ENCODE results near the gene PKD1L1.
"Not testable (repeated sequence)": the region's sequence is repeated elsewhere in the genome, so short reads cannot be mapped to it uniquely, and the experiment has no call there.

PKD1L1 gene

GRCh38 chr7:47765373-47765979 lies 182.8 kb downstream of the PKD1L1 start:
- DNase-seq (ENCODE audit: low read depth): no peak

GRCh38 chr7:47764746-47765145 lies 183.5 kb downstream of the PKD1L1 start:
- DNase-seq (ENCODE audit: low read depth): no peak

- no peak for DNase-seq (ENCODE audit: low read depth)
These were observed 184.9 kb downstream of the PKD1L1 start for GRCh38 chr7:47763063-47763974.

- no peak for DNase-seq (ENCODE audit: low read depth)
These were observed 185.6 kb downstream of the PKD1L1 start for GRCh38 chr7:47762746-47763062.

GRCh38 chr7:47762207-47762606 lies 186.1 kb downstream of the PKD1L1 start:
- no peak for DNase-seq (ENCODE audit: low read depth)

- no peak for DNase-seq (ENCODE audit: low read depth)
These were observed 189.1 kb downstream of the PKD1L1 start for GRCh38 chr7:47759056-47759706.

GRCh38 chr7:47758546-47758945 lies 189.7 kb downstream of the PKD1L1 start:
- no peak for DNase-seq (ENCODE audit: low read depth)

- no peak for DNase-seq (ENCODE audit: low read depth)
These were observed 190.3 kb downstream of the PKD1L1 start for GRCh38 chr7:47757921-47758411.

- DNase-seq (ENCODE audit: low read depth): no peak
These were observed 191.6 kb downstream of the PKD1L1 start for GRCh38 chr7:47756636-47757035.

- DNase-seq (ENCODE audit: low read depth): no peak
These were observed 193.0 kb downstream of the PKD1L1 start for GRCh38 chr7:47755248-47755647.

- not testable (repeated sequence) for DNase-seq (ENCODE audit: low read depth)
These were observed 196.5 kb downstream of the PKD1L1 start for GRCh38 chr7:47751724-47752123.

- no peak for DNase-seq (ENCODE audit: low read depth)
These were observed 197.2 kb downstream of the PKD1L1 start for GRCh38 chr7:47751043-47751442.

- no peak for DNase-seq (ENCODE audit: low read depth)
These were observed 200.2 kb downstream of the PKD1L1 start for GRCh38 chr7:47748041-47748440.

GRCh38 chr7:47747160-47747559 lies 201.1 kb downstream of the PKD1L1 start:
- DNase-seq (ENCODE audit: low read depth): no peak

GRCh38 chr7:47746468-47746867 lies 201.8 kb downstream of the PKD1L1 start:
- DNase-seq (ENCODE audit: low read depth): no peak

- no peak for DNase-seq (ENCODE audit: low read depth)
These were observed 203.4 kb downstream of the PKD1L1 start for GRCh38 chr7:47744883-47745282.

- DNase-seq (ENCODE audit: low read depth): no peak
These were observed 204.2 kb downstream of the PKD1L1 start for GRCh38 chr7:47743965-47744591.

GRCh38 chr7:47741984-47742383 lies 206.3 kb downstream of the PKD1L1 start:
- no peak for DNase-seq (ENCODE audit: low read depth)

- no peak for DNase-seq (ENCODE audit: low read depth)
These were observed 208.4 kb downstream of the PKD1L1 start for GRCh38 chr7:47739891-47740290.

- DNase-seq (ENCODE audit: low read depth): no peak
These were observed 208.9 kb downstream of the PKD1L1 start for GRCh38 chr7:47739301-47739875.

- DNase-seq (ENCODE audit: low read depth): no peak
These were observed 209.6 kb downstream of the PKD1L1 start for GRCh38 chr7:47738563-47739166.

GRCh38 chr7:47737601-47738000 lies 210.7 kb downstream of the PKD1L1 start:
- no peak for DNase-seq (ENCODE audit: low read depth)
